KOPT-K1 (cell line): ENCODE measurements around the gene CDK2AP2.

Experiments
- H3K27ac ChIP-seq: fragments of 200-600 bp; sonication (generic); 2 replicates; pipeline ENCODE4 v1.5.1; 2016; ENCODE audit warnings: antibody characterized with exemption, mild to moderate bottlenecking, low read depth, low read length; ENCODE audit not compliant: poor library complexity, severe bottlenecking
- H3K36me3 ChIP-seq: fragments of 200-600 bp; sonication (generic); 2 replicates; pipeline ENCODE4 v1.5.1; 2017; ENCODE audit warnings: antibody characterized with exemption, mild to moderate bottlenecking, low read length, moderate library complexity; ENCODE audit not compliant: insufficient read depth
- H3K9me3 ChIP-seq: fragments of 200-600 bp; sonication (generic); 2 replicates; pipeline ENCODE4 v1.5.1; 2017; ENCODE audit warnings: antibody characterized with exemption, low read length, mild to moderate bottlenecking; ENCODE audit not compliant: insufficient read depth, poor library complexity, severe bottlenecking

CDK2AP2 gene

DNA sequence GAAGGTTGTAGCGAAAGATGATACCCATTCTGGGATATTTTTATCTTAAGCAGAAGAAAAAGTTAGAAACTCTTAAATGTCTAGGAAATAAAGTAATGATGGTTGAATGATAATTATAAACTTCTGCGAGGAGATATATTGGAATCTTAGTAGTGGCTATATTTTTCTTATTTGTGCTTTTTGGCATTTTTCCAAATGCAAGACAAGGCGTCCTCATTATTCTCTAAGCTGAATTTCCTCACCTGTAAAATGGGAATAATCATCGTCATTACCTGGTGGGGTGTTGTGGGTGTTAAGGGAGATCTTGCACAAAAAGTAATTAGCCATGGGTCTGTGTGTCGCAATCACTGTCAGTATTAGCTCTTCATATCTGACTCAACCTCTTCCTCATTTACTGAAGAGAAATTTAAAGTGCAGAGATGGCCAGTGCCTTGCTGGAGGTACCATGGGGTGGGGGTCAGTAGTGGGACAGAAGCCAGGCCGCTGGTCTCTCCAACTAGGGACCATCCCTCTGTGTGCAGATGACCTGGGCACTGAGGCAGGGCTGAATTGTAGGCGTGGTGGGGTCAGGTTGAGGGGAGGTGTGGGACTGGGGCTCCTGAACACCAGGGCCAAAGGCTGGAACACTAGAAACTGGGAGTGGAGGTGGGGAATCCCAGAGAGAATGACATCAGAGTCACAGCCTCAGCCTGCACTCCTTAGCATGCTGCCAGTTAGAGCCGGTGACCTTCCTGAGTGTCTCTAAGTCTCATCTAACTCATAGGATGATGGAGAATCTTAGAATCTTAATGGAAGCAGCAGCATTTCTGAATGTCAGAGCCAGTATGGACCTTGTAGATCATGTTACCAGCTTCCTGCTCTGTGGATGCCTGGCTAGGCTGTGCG lies 6.9 kb downstream of the CDK2AP2 start:
- H3K27ac ChIP-seq: no peak overlapping the region
- peaks cover 60% of the 10 kb centered on the region for H3K36me3 ChIP-seq
- H3K9me3 ChIP-seq: no peaks in the 10 kb centered on the region

GRCh38 chr11:67500484-67500821 lies 7.5 kb downstream of the CDK2AP2 start:
- no peaks in the 10 kb centered on the region for H3K9me3 ChIP-seq
- peaks cover 66% of the 10 kb centered on the region for H3K36me3 ChIP-seq
- H3K27ac ChIP-seq: no peak overlapping the region

DNA sequence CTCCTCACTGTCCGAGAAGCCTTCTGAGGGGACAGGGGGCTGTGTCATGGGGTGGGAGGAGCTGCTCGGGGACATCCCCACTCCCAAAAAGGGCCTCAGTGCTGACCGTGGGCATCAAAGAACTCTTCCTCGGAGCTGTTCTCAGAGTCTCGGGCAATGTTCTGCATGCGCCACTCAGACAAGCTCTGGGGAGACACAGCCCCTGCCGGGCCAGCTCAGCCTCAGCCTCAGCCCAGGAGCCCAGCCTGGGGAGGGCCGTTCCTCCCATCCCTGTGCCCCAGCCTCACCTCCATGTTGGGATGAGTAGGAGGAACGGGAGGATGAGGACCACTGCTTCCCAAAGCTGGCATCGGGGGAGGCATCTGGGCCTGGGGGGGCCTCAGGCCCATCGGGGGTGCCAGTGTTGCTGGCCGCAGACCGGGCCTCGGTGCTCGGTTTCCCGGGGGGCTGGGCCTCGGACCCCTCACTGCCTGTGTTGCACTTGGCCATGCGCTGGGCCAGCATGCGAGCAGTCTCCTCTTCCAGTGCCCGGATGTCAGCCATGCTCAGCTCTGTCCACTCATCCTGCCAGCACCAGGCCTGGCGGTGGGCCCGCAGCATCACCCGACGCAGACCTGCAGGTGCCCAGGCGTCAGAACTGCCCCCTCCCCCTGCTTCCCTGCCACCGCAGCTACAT lies 8.0 kb downstream of the CDK2AP2 start:
- H3K36me3 ChIP-seq: peaks cover 71% of the 10 kb centered on the region
- H3K27ac ChIP-seq: no peak overlapping the region

DNA sequence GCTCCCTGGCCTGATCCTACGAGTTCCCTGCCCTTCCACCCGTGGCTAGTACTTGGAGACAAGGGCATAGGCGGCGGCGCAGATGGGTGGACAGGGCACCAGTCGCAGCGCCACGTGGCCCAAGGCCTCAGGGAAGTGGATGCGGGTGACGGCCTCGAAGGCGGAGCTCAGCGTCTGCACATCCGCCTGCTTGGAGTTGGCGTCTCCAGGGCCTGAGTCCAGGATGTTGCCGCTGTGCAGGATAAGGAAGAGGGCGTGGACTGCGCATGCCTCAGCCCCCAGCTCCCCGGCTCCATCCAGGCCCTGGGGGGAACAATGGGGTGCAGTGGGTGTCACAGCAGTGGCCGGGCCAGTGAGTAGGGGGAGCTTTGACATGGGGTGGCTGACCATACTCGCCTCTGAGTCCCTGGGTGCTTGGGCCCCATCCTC lies 9.4 kb downstream of the CDK2AP2 start:
- Histone ChIP-seq H3K27ac (no peak overlapping the region), H3K9me3 (no peaks in the 10 kb centered on the region), H3K36me3 (peaks cover 83% of the 10 kb centered on the region)

More for the DNA sequence above, 8.0 kb downstream of the CDK2AP2 start:
- no peaks in the 10 kb centered on the region for H3K9me3 ChIP-seq

DNA sequence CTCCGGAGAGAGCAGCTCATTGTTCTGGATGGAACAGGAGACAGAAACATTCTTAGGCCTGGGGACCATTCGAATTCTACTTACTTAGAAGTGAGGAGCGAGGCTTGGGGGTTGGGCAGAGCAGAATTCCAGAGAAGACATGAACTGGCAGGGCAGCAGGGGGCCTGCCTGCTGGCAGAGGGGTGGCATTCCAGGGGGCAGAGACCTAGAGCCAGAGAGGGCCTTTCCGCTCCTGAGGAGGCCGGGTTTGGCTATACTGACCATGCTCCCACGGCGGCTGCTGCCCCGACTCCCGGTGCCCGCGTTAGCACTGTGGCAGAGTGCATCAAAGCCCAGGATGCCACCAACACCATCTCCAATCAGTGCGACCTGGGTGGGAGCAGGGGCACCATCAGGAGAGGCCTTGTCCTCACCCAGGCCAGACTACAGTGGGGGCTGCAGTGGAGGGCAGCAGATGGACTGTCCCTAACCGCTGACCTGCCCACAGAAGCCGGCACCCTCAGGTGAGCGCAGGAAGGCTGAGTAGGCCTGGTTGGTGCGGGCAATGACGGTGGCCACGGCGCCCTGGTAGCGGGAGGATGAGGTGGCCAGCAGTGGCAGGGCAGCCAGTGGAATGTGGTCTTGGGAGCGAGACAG lies 10.2 kb downstream of the CDK2AP2 start:
- no peaks in the 10 kb centered on the region for H3K9me3 ChIP-seq
- H3K27ac ChIP-seq: no peak overlapping the region
- H3K36me3 ChIP-seq: peaks cover 91% of the 10 kb centered on the region

DNA sequence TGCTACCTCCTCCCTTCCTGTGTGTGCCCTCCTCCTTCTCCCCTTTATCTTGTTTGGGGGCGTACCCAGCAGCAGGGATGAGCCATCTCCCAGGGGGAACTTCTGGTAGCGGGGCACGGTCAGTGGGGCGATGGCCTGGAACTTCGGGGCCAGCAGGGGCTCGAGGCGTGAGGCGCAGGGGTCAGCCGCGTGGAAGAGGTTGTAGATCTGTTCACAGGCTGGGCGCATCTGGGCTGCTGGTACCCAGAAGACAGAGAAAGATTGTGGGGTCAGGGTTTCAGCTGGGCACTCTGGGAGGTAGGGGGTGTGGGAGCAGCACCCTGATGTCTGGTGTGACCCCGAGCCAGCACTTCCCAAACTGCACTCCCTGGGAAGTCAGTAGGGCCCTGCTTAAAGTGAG lies 11.8 kb downstream of the CDK2AP2 start:
- no peak overlapping the region for H3K27ac ChIP-seq
- no peaks in the 10 kb centered on the region for H3K9me3 ChIP-seq
- peaks cover 96% of the 10 kb centered on the region for H3K36me3 ChIP-seq

DNA sequence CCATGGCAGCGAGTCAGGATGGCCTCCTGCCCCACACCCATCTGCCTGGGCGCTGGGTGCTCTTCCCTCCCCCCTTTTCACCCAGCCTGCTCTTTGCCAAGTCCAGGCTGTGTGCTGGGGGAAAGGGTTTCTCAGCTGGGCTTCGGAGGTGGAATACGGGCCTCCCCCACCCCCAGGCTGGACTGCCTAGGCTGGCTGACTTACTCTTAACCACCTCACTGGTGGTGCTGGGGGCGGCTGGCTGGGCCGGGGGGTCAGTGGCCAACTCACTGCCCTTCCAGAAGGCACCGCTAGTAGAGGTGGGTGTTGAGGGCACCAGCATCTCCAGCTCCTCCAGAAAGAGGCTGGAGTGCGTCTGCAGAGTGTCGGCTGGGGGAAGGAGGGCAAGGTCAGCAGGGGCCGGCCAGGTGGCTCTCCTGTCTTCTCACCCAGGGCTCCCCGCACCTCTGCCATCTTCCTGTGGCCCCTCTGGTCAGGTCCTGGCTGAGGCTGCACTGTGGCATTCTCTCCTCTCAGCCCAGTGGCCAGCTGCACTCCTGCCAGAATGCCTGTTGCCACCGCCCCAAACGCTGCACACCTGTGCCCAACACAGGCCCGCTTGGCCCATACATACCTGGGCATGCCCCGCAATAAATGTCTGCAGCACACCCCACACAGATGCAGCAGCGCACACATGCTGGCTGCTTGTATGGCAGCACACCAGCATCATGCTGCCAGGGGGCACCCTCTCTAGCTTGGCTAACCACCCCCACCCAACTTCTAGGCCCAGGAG lies 12.5 kb downstream of the CDK2AP2 start:
- no peaks in the 10 kb centered on the region for H3K9me3 ChIP-seq
- no peak overlapping the region for H3K27ac ChIP-seq
- peaks cover 96% of the 10 kb centered on the region for H3K36me3 ChIP-seq

- Histone ChIP-seq H3K9me3 (no peaks in the 10 kb centered on the region), H3K27ac (no peak overlapping the region), H3K36me3 (peaks cover 96% of the 10 kb centered on the region)
These were observed 13.4 kb downstream of the CDK2AP2 start for GRCh38 chr11:67494371-67495233.

- Histone ChIP-seq H3K27ac (no peak overlapping the region), H3K9me3 (no peaks in the 10 kb centered on the region), H3K36me3 (peaks cover 98% of the 10 kb centered on the region)
These were observed 14.2 kb downstream of the CDK2AP2 start for GRCh38 chr11:67493548-67494370.

DNA sequence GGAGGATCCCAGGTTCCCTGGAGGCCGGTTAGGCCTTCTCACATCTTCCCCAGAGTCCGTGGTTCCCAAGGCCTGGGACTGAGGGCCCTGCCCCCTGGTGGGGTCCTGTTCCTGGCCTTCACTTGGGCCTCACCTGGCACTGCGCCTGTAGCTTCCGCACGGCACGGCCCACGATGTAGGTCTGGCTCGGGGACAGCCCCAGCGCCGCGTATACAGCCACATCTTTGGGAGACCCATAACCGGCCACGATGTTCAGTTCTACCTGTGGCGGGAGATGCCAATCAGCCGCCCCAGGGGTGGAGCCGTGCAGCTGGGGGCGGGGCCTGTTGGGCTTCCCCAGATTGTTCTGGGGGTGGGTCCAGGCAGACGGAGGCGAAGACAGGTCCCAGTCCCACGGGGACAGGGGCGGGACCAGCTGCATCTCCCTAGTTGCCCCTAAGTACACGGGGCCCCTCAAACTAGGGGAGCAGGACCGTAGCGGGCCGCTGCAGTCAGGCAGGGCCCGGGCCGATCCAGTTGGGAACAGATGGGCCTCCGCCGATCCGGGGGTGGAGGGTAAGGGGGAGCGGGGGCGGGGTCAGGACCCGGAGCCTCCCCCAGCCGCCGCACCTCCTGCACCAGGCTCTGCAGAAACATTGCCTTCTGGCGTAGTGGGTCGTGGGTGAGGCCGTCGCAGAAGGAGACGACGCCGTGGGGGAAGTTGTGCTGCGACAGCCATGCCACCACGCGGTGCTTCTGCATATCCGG lies 15.0 kb downstream of the CDK2AP2 start:
- Histone ChIP-seq H3K36me3 (peaks cover 98% of the 10 kb centered on the region), H3K9me3 (no peaks in the 10 kb centered on the region), H3K27ac (no peak overlapping the region)

- Histone ChIP-seq H3K36me3 (peaks cover 98% of the 10 kb centered on the region), H3K27ac (no peak overlapping the region)
These were observed 15.8 kb downstream of the CDK2AP2 start for GRCh38 chr11:67492069-67492727.

GRCh38 chr11:67491276-67492068 lies 16.5 kb downstream of the CDK2AP2 start:
- Histone ChIP-seq H3K36me3 (peaks cover 98% of the 10 kb centered on the region), H3K9me3 (no peaks in the 10 kb centered on the region), H3K27ac (no peak overlapping the region)

More at GRCh38 chr11:67492069-67492727, 15.8 kb downstream of the CDK2AP2 start:
- no peaks in the 10 kb centered on the region for H3K9me3 ChIP-seq
